Fibroblast of peridontal ligament (primary cell): Measurements from ENCODE around the gene MINDY4.

Experiments used
- DNase-seq: peaks from one replicate; pipeline ENCODE4 v3.0.0-alpha.2; 2010; ENCODE audit errors: extremely low read depth

The MINDY4 gene

DNA sequence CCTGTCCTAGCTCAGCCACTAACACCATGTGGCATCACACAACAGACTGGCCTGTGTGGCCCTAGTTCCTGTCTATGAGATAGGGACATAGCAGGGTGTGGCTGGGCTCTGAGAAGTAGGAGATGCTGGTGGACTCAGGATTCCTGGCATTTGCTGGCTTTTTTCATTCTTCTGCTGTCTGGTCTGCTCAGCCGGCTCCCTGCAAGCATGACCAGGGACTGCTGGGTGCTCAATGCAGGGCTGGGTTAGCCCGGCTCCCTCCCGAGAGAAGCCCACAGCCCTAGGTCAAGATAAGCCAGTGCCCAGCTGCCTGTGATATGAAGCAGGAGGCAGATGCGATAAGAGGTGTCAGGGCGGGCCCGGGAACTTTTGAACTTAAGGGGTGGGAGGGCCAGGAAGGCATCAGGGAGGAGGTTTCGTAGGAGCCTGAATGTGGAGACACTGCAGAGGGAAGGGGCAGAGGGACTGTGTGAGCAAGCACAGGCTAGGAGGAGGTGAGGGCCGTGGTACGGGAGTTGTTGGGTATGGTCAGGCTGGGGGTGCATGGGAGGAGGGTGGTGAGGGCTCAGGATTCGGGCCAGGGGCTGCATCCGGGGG lies 143.9 kb downstream of the MINDY4 start:
- peak; percentile 7 for DNase-seq

DNA sequence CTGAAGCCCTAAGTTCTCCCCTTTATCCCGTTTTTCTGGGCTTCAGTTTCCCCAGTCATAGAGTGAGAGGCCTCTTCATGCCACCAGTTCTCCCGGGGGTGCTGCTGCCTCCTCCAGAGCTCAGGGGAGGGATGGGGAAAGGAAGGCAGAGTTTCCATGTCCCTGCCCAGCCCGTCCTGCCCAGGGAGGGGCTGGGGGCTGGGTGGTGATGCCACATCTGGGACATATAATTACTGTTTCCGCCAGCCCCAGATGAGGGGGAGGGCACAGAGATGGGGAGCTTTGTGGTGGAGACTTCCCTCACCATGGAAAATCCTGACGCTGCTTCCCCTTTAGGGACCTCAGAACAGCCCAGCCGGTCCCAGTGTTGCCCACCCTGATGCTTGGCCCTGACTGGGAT lies 144.5 kb downstream of the MINDY4 start:
- DNase-seq = no peak

DNA sequence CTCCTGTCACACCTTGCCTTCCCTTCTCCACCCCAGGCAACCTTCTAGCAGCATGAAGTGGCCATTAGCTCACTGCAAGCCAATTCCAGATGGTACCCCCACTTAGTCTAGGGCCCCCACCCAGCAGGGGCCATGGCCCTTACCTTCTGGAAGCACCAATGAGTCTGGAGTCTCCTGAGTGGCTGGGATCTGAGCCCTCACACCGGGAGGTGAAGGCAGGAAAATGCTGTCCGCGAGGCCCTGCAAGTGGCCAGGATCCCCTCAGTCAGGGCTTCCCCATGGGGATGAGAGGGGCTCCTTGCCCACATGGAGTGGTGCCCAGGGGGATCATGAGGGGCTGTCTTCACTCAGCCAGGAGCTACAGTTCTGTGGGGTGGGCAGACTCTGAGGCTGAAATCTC lies 145.0 kb downstream of the MINDY4 start:
- DNase-seq = no peak

DNA sequence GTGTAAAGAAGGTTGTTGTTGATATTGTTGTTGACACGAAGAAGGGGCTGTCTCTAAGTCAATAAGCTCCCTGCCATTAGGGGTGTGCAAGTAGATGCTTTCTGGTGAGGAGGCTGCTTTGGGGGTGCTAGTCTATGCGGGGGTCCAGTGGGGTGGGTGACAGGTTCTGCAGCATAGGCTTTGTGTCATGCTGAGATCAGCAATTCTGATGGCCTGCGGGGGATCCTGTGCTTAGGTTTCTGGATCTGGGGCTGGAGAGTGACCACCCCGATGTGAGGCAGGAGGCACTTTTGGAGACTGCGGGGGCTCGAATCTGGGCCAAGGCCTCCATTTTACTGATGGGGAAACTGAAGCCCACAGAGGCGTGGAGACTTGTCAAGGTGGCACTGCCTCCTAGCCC lies 145.6 kb downstream of the MINDY4 start:
- DNase-seq = no peak

DNA sequence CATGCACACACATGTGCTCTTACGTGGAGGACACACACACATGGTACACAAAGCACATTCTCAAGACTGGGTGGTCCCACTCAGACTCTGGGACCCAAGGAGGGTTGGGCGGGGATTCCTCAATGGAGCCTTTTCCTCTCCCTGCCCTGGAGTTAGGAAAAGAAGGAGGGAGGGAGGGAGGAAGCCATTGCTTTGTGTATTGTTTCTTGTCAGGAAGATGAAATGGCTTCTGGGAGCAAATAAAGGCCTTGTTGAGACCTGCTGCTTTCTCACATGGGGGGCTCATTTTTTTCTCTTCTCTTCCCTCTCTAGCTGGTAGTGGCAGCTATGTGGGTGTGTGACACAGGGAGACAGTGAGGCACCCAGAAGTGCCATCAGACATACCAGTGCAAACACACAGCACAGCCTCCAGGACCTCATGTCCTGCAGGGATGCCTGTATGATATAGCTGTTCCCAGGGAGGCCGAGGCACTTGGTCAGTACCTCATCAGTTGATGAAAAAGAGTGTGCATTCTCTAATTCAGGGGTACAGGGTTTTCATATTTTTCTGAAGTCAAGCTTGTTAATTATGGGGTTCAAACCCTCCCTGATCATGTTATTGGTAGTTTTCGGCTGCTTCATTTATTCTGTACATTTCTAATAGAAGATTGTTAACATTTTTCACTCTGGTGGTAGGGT lies 146.1 kb downstream of the MINDY4 start:
- no peak for DNase-seq

DNA sequence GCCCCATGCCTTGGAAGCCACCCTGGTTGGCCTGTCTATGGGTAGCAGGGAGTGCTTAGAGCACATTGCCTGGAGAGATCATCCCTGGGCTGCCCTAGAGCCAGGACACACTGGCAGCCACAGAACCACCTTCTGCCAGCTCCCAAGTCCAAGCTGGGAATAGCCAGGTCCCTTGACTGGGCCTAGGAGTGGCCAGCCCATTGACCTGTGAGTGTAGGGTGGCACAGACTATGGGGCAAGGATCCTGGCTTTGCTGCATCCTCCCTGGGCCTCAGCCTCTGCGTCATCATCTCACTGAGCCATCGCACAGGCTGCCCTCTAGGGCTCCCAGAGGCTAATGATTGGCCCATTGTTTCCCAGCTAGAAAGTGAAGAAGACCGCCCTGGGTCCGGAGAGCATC lies 147.5 kb downstream of the MINDY4 start:
- DNase-seq = no peak

DNA sequence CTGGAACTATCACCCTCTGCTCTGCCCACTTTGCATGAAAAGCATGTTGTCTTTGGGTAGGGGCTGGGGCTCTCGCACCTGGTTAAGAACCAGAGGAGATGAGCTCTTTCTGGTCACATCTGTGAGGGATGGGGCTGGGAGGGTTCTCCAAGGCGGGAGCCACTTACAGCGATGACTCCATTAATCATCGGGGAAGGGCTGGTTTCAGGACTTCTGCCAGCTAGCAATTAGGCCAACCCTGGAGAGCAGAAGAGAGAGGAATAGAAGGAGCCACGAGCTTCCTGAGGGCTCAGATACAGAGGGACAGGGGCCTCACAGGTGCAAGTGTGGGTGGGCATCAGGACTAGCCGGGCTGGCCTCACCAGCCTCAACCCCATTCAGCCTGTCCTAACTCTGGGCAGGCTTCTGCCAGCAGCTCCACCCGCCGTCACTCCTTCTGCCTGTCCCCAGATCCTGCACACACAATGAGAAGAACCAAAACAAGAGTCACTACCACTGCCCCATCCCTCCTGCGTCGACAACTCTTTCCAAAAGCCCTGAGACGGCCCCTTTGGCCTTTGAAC lies 148.9 kb downstream of the MINDY4 start:
- DNase-seq = peak; percentile 46

DNA sequence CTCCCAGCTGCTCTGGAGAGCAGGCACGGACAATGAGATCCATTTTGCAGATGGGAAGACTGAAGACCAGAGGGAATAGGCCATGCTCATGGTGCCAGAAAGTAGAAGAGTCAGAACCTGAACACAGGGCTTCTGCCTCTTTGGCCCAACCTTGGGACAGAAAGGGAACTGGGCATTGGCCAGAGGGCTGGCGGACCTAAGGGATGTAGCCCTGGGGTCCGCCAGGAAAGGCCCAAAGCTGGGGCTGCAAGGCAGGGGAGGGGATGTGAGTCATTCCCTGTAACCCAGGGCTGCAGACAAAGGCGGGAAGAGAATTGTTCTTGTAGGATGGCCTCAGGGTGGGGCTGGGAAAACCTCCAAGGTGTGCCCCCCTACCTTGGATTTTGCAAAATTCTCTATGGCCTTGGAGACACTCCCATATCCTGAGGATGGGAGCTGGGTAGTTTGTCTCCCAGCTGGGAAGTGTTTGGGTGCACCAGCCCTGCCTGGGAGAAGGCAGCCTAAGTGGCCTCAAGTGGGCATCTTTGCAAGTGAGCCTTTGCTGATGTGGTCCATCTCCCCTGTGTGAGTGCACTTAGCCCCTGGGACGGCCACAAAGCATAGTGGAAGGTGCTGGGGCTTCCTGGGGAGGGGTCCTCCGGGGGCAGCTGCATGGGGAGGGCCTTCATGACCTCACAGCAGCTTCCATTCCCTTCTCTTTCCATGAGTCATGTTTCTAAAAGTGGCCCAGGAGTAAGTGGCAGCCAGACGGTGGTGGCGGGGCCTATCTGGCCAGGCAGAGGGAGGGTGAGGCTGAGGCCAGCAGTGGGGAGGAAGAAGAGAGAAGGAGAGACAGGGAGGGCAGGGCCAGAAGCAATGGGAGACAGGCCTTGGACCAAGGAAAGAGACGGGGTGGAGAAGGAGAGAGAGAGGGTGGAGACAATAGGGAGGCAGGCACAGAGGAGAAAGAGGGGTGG lies 149.6 kb downstream of the MINDY4 start:
- peak; percentile 52 for DNase-seq

DNA sequence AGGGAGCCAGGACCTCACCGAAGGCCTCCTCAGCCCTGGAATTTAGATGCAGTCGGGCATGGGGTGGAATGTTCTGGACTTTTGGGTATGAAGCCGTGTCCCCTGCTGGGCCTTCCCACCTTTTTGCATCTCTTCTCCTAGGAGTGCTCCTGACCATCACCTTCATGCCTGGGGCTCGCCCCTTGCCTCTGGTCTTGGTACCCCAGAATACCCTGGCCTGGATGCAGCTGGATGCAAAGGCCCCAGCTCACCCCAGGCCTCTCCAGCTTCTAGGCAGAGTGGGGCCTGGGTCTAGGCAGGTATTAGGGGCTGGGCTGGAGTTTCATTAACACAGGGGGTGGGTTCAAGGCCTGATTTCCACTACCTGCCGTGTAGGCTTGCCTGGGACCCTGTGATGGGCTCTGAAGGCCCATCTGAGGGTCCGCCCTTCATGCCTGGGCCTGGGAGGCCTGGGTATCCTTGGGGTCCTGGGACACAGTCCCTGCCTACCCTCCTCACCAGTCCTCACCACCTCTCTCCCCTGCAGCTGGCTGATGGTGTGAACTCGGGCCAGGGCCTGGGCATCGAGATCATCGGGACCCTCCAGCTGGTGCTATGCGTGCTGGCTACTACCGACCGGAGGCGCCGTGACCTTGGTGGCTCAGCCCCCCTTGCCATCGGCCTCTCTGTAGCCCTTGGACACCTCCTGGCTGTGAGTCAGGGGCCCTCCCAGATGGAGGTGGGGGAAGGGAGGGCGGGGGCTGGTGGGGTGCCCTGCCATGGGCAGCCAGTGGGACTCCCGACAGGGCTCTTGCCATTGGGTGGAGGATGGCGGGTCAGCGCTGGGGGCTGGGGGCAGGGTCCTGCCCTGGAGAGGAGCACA lies 150.6 kb downstream of the MINDY4 start:
- DNase-seq = no peak

DNA sequence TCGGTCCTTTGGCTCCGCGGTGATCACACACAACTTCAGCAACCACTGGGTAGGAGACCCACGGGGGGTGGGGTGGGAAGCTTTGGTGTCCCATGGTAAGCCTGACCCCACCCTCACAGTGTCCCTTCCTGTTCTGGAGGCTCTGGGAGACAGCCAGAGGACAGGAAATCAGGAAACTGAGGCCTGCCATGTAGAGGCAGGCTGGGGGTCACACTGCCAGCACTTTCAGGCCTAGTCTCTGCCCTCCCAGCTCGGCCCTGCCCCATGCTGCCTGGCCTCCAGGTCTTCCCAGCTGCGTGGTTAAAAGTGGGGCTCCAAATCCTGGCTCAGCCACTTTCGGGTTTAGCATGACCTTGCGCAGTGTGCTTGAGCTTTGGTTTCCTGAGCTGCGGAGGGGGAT lies 151.4 kb downstream of the MINDY4 start:
- no peak for DNase-seq

DNA sequence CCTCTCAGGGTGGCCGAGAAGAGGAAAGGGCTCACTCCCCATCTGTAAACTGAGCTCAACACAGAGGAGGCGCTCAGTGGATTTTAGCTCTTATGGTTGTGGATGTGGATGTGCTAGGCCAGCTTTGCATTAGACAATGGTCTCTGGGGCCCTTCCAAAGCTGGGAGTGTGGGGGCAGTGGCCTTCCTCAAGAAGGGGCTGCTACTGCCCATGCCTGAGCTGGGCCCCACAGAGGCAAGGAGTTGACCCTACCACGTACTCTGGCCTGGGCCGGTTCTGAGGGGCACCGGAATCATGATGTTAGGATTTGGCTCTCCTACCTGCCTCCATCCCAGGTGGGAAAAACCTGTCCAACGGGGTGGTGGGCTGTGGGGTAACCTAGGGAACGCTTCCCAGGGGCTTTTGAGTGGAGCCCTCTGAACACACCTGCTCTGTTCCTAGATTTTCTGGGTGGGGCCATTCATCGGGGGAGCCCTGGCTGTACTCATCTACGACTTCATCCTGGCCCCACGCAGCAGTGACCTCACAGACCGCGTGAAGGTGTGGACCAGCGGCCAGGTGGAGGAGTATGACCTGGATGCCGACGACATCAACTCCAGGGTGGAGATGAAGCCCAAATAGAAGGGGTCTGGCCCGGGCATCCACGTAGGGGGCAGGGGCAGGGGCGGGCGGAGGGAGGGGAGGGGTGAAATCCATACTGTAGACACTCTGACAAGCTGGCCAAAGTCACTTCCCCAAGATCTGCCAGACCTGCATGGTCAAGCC lies 152.0 kb downstream of the MINDY4 start:
- no peak for DNase-seq

DNA sequence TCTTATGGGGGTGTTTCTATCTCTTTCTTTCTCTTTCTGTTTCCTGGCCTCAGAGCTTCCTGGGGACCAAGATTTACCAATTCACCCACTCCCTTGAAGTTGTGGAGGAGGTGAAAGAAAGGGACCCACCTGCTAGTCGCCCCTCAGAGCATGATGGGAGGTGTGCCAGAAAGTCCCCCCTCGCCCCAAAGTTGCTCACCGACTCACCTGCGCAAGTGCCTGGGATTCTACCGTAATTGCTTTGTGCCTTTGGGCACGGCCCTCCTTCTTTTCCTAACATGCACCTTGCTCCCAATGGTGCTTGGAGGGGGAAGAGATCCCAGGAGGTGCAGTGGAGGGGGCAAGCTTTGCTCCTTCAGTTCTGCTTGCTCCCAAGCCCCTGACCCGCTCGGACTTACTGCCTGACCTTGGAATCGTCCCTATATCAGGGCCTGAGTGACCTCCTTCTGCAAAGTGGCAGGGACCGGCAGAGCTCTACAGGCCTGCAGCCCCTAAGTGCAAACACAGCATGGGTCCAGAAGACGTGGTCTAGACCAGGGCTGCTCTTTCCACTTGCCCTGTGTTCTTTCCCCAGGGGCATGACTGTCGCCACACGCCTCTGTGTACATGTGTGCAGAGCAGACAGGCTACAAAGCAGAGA lies 152.7 kb downstream of the MINDY4 start:
- DNase-seq = no peak

DNA sequence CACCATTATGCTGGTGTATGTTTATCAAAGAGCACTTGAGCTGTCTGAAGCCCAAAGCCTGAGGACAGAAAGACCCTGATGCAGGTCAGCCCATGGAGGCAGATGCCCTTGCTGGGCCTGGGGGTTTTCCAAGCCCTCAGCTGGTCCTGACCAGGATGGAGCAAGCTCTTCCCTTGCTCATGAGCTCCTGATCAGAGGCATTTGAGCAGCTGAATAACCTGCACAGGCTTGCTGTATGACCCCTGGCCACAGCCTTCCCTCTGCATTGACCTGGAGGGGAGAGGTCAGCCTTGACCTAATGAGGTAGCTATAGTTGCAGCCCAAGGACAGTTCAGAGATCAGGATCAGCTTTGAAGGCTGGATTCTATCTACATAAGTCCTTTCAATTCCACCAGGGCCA lies 153.4 kb downstream of the MINDY4 start:
- no peak for DNase-seq

DNA sequence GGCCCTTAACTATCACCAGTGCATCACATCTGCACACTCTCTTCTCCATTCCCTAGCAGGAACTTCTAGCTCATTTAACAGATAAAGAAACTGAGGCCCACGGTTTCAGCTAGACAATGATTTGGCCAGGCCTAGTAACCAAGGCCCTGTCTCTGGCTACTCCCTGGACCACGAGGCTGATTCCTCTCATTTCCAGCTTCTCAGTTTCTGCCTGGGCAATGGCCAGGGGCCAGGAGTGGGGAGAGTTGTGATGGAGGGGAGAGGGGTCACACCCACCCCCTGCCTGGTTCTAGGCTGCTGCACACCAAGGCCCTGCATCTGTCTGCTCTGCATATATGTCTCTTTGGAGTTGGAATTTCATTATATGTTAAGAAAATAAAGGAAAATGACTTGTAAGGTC lies 153.9 kb downstream of the MINDY4 start:
- no peak for DNase-seq

DNA sequence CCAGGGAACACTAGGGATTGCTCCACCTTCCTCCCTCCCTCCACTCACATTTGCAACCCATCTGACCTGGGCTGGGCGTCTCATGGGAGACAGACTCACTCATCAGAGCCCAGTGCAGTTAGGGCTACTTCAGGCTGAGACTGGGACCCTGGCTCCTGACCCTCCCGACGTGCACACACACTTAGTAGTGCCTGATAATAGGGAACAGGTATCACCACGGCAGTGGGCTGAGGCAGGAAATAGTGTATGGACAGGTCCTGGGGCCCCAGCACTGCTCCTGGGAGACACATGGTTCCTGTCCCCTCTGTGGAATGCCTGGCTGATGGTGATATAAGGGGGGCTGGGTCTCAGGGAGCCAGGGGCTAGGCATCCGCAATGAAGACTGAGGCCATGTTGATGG lies 154.7 kb downstream of the MINDY4 start:
- no peak for DNase-seq

DNA sequence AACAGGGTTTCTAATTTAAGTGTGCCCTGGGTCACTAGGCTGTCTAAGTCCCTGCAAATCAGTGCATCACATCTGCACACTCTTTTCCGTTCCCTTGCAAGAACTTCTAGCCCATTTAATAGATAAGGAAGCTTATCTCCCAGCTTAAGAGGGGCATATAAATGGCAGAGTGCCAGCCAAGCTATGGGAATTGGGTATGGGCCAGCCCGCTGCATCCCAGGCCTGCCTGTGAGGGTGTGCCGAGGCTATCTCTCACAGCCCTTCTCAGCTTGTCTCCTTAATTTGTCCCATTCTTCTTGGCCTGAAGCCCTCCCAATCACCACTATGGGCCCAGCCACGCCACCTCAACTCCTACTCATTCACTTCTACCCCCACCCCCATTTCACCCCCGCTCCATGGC lies 155.1 kb downstream of the MINDY4 start:
- no peak for DNase-seq

DNA sequence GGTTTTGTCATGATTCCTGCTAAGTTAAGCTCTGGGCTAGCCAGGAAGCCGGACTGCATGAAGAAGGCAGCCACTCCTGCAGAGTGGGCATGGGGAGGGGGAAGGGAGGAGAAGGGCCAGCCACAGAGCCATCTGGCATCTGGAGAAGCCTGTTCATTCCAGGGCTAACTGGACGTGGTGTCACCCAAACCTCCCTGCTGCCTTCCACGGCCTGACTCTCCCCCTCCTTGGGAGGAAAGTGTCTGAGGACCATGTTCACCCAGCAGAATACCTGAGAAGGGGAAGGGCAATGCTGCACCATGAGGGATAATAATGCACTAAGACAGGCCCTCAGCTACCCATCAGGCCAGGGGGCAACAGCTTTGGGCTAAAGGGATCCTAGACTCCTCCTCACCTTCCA lies 155.8 kb downstream of the MINDY4 start:
- DNase-seq = no peak

DNA sequence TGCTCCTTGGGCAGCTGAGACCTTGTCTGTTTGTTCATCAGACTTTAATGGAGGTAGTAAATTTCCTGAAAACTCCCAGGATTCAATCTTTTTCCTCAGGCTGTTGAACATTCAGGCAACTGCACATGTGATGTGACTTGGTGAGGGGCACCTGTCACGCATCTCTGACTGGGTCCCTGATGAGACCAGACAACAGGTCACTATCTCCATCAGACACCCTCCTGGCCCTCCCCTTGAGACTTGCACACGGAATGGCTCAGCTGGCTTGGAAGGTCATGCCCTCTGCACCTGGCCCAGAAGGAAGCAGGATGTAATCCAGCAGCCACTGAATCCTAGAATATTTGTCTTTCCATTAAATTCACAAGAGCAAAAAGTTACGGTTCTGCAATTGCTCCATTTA lies 156.3 kb downstream of the MINDY4 start:
- DNase-seq = no peak

DNA sequence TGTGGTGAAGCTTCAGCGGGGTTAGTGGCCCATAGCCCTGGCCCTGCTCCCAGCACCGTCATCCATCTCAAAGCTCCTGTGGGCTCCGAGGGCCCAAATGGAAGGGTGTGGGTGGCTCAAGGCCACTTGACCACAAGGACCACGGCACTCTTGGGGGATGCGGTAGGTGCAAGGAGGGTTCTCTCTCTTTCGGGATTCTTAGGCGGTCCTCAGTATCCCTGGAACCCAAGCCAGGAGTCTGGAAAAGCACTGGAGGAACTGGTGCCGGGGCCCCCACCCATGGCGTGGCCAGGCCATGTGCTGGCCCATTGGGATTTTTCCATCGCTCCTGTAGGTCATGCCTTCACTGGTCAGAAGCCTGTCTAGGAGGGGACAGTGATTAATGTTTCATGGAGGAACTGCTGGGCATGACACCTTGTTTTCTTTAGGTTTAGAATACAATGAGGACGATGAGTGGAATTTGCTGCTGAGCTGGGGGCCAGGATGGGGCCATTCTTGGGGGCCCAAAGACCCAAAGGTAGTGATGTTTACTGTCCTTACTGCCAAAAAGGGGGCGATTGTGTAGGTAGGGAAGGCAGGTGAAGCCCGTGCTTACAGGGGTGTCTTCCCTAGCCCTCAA lies 157.1 kb downstream of the MINDY4 start:
- no peak for DNase-seq

DNA sequence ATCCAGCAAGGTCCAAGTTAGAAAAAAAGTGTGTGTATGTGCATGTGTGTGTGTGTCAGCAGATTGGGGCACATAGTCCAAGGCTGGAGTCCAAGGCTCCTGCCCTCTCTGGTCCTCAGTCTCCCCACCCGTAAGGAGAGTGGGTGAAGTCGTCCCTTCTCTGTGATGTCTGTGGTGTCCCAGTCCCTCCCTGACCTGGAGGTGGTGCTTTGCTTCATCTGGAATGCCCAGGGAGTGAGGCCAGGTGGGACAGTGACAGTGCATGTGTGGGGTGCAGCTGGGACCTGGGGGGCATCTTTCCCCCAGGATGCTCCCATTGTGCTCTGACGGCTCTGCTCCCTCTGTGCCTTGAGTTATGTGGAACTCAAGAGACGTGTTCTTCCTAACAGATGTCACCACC lies 158.5 kb downstream of the MINDY4 start:
- DNase-seq = no peak
